ENCODE measurements around the gene TCTA. TPM values are rescaled to one million over a fixed set of nuclear protein-coding genes. Genes with fewer than 3 reads are reported as not detected.

Gene TCTA, protein sequence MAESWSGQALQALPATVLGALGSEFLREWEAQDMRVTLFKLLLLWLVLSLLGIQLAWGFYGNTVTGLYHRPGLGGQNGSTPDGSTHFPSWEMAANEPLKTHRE
- total RNA-seq (10 to 100 TPM; 24.9 to 34.5 (median 28.5) TPM), polyA plus RNA-seq (10 to 100 TPM; 42.2 to 48.3 TPM), total RNA-seq (32.6 reads per million, percentile 62 among the genes with 10 or more reads in this experiment)

GRCh38 chr3:49411968-49412631 lies at the start of gene TCTA, which contains the start of gene RHOA:
Gene TCTA (plus strand): TSS chr3:49412423. CDS start chr3:49412427, 4 bp downstream.
Gene RHOA (minus strand): TSS chr3:49411976. CDS start chr3:49375589, 36,387 bp downstream.
- Histone ChIP-seq H3K27me3 (ENCODE audit: control insufficient read depth in 2 of 2, insufficient read depth in 2 of 2, low read length in 2 of 2) (no peaks in the 10 kb centered on the region), H3K4me1 (ENCODE audit: control insufficient read depth in 2 of 2, insufficient read depth in 2 of 2, low read length in 2 of 2) (peaks cover 61 to 65% of the 10 kb centered on the region in 2 donors), H3K27ac (ENCODE audit: low read depth, low read length) (peak within 1 kb of the TSS; percentile 96), H3K36me3 (ENCODE audit: control insufficient read depth in 2 of 3, insufficient read depth in 3 of 3, low read length in 3 of 3) (peaks cover 0 to 8% (median 0%) of the 10 kb centered on the region in 3 experiments), H3K4me3 (ENCODE audit: low read length) (peak within 1 kb of the TSS; percentile 86), H3K9me3 (ENCODE audit: control insufficient read depth in 2 of 3, low read length in 3 of 3) (no peaks in the 10 kb centered on the region)
- intact Hi-C loops (cut with micrococcal nuclease): loop anchor here (1.0 to 10.0 kb wide), 15 partner anchors 17 to 1630 kb away; partner anchors contain the start of genes DAG1 (in 2 of the 2), GPX1 (in 2 of the 2), NICN1 (in 2 of the 2) and QRICH1 (in 2 of the 2)
- Mint-ChIP-seq H3K4me1 (peaks cover 51 to 82% (median 71%) of the 10 kb centered on the region in 7 donors), H3K27ac (peak within 1 kb of the TSS; percentile 88 to 97 (median 95)), H3K36me3 (peaks cover 0 to 37% (median 0%) of the 10 kb centered on the region in 5 donors), H3K4me3 (peak within 1 kb of the TSS; percentile 82 to 97 (median 94)), H3K9me3 (no peaks in the 10 kb centered on the region), H3K27me3 (peaks cover 0 to 2% (median 0%) of the 10 kb centered on the region in 5 donors)
- DNase-seq: peak; percentile 94 to 100 (median 99)
- ChIA-PET CTCF (interaction anchor here (1.0 to 2.0 kb wide), 2 partner anchors 59 to 72 kb away, joined by 3 to 11 read pairs; partner anchors contain the start of gene USP4), POLR2A (interaction anchor here (0.6 to 3.9 kb wide), 17 partner anchors 9 to 420 kb away, joined by 3 to 71 read pairs (median 6); partner anchors contain the start of genes DAG1, NICN1, QRICH1 and USP4)
- ATAC-seq: peak; percentile 90

DNA sequence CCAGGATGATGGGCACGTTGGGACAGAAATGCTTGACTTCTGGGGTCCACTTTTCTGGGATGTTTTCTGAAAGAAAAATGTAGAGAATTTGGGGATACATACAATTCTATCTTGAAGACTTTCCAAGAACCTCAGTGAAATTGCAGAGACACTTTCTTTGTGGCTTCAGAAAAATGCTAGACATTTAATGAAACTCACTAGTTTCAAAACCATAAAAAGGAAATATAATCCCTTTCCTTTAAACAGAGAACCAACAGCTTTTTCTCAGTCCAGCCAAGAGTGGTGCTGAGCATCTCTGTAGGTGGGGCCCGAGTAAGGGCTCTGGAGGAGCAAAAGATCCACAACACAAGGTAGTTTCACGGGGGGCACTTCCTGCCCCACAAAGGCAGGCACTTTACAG lies 49.7 kb upstream of the TCTA start:
- Histone ChIP-seq H3K27ac (ENCODE audit: low read depth, low read length) (no peak overlapping the region), H3K4me3 (ENCODE audit: low read length) (no peak overlapping the region), H3K36me3 (ENCODE audit: control insufficient read depth in 2 of 3, insufficient read depth in 3 of 3, low read length in 3 of 3) (peaks cover 5 to 73% (median 22%) of the 10 kb centered on the region in 3 experiments), H3K4me1 (ENCODE audit: control insufficient read depth in 2 of 2, insufficient read depth in 2 of 2, low read length in 2 of 2) (peaks cover 9 to 10% of the 10 kb centered on the region in 2 donors), H3K9me3 (ENCODE audit: control insufficient read depth in 2 of 3, low read length in 3 of 3) (no peaks in the 10 kb centered on the region), H3K27me3 (ENCODE audit: control insufficient read depth in 2 of 2, insufficient read depth in 2 of 2, low read length in 2 of 2) (no peaks in the 10 kb centered on the region)
- DNase-seq (no peak), ATAC-seq (no peak)
- Mint-ChIP-seq H3K27me3 (no peaks in the 10 kb centered on the region), H3K27ac (peak overlapping the region in 7 of 9 donors; percentile 22 to 87 (median 70)), H3K4me1 (peaks cover 4 to 26% (median 9%) of the 10 kb centered on the region in 7 donors), H3K4me3 (no peak overlapping the region), H3K9me3 (no peaks in the 10 kb centered on the region), H3K36me3 (peaks cover 3 to 36% (median 17%) of the 10 kb centered on the region in 5 donors)
- ChIA-PET CTCF (interaction anchor here (1.0 kb wide), 1 partner anchor 22 kb away, joined by 3 read pairs; no protein-coding TSS in a partner anchor), POLR2A (interaction anchor here (1.2 to 2.3 kb wide), 2 partner anchors 9 to 22 kb away, joined by 5 to 8 read pairs; partner anchors contain the start of gene USP4)
- intact Hi-C loops (cut with micrococcal nuclease): no loop called here

- intact Hi-C loops (cut with micrococcal nuclease): no loop called here
These were observed 41.5 kb upstream of the TCTA start for GRCh38 chr3:49370585-49371290.

GRCh38 chr3:49371946-49372345 lies 40.3 kb upstream of the TCTA start:
- intact Hi-C loops (cut with micrococcal nuclease): no loop called here
- no peak for ATAC-seq
- Histone ChIP-seq H3K27me3 (ENCODE audit: control insufficient read depth in 2 of 2, insufficient read depth in 2 of 2, low read length in 2 of 2) (no peaks in the 10 kb centered on the region), H3K4me3 (ENCODE audit: low read length) (no peak overlapping the region), H3K27ac (ENCODE audit: low read depth, low read length) (no peak overlapping the region), H3K36me3 (ENCODE audit: control insufficient read depth in 2 of 3, insufficient read depth in 3 of 3, low read length in 3 of 3) (peaks cover 3 to 74% (median 21%) of the 10 kb centered on the region in 3 experiments), H3K4me1 (ENCODE audit: control insufficient read depth in 2 of 2, insufficient read depth in 2 of 2, low read length in 2 of 2) (no peaks in the 10 kb centered on the region), H3K9me3 (ENCODE audit: control insufficient read depth in 2 of 3, low read length in 3 of 3) (no peaks in the 10 kb centered on the region)
- H3K4me1 Mint-ChIP-seq: peaks cover 3 to 41% (median 23%) of the 10 kb centered on the region in 7 donors
- no peaks in the 10 kb centered on the region for H3K27me3 Mint-ChIP-seq
- no peak overlapping the region for H3K4me3 Mint-ChIP-seq
- peaks cover 0 to 43% (median 22%) of the 10 kb centered on the region in 5 donors for H3K36me3 Mint-ChIP-seq
- H3K9me3 Mint-ChIP-seq: no peaks in the 10 kb centered on the region
- ChIA-PET CTCF (no interaction called here), POLR2A (no interaction called here)
- no peak for DNase-seq
- H3K27ac Mint-ChIP-seq: peak overlapping the region in 2 of 9 donors; percentile 58 to 86

More at GRCh38 chr3:49370585-49371290, 41.5 kb upstream of the TCTA start:
- Mint-ChIP-seq H3K4me3 (no peak overlapping the region), H3K27me3 (no peaks in the 10 kb centered on the region), H3K4me1 (peaks cover 0 to 33% (median 21%) of the 10 kb centered on the region in 7 donors), H3K9me3 (no peaks in the 10 kb centered on the region), H3K36me3 (peaks cover 0 to 52% (median 25%) of the 10 kb centered on the region in 5 donors), H3K27ac (peak overlapping the region in 8 of 9 donors; percentile 2 to 67 (median 57))
- no peaks in the 10 kb centered on the region for H3K4me1 ChIP-seq (ENCODE audit: control insufficient read depth in 2 of 2, insufficient read depth in 2 of 2, low read length in 2 of 2)
- H3K36me3 ChIP-seq (ENCODE audit: control insufficient read depth in 2 of 3, insufficient read depth in 3 of 3, low read length in 3 of 3): peaks cover 3 to 83% (median 21%) of the 10 kb centered on the region in 3 experiments
- ChIA-PET POLR2A (interaction anchor here (0.7 kb wide), 1 partner anchor 958 kb away, joined by 4 read pairs; no protein-coding TSS in a partner anchor), CTCF (no interaction called here)
- DNase-seq: no peak
- no peak overlapping the region for H3K4me3 ChIP-seq (ENCODE audit: low read length)
- no peak for ATAC-seq
- H3K27me3 ChIP-seq (ENCODE audit: control insufficient read depth in 2 of 2, insufficient read depth in 2 of 2, low read length in 2 of 2): no peaks in the 10 kb centered on the region
- H3K27ac ChIP-seq (ENCODE audit: low read depth, low read length): no peak overlapping the region
- no peaks in the 10 kb centered on the region for H3K9me3 ChIP-seq (ENCODE audit: control insufficient read depth in 2 of 3, low read length in 3 of 3)

- no peaks in the 10 kb centered on the region for H3K9me3 ChIP-seq (ENCODE audit: control insufficient read depth in 2 of 3, low read length in 3 of 3)
- no peak overlapping the region for H3K4me3 ChIP-seq (ENCODE audit: low read length)
- POLR2A ChIA-PET: interaction anchor here (0.6 kb wide), 1 partner anchor 1014 kb away, joined by 3 read pairs; no protein-coding TSS in a partner anchor
- peak; percentile 59 for ATAC-seq
- CTCF ChIA-PET: no interaction called here
- H3K4me1 ChIP-seq (ENCODE audit: control insufficient read depth in 2 of 2, insufficient read depth in 2 of 2, low read length in 2 of 2): peaks cover 6 to 11% of the 10 kb centered on the region in 2 donors
- H3K36me3 Mint-ChIP-seq: peaks cover 0 to 26% (median 15%) of the 10 kb centered on the region in 5 donors
- no peaks in the 10 kb centered on the region for H3K27me3 ChIP-seq (ENCODE audit: control insufficient read depth in 2 of 2, insufficient read depth in 2 of 2, low read length in 2 of 2)
- no peak overlapping the region for H3K27ac ChIP-seq (ENCODE audit: low read depth, low read length)
- H3K9me3 Mint-ChIP-seq: no peaks in the 10 kb centered on the region
- peaks cover 21 to 63% (median 48%) of the 10 kb centered on the region in 7 donors for H3K4me1 Mint-ChIP-seq
- peak overlapping the region in 8 of 9 donors; percentile 24 to 83 (median 44) for H3K27ac Mint-ChIP-seq
- no peaks in the 10 kb centered on the region for H3K27me3 Mint-ChIP-seq
- H3K4me3 Mint-ChIP-seq: peak overlapping the region in 2 of 10 donors; percentile 4 to 21
- intact Hi-C loops (cut with micrococcal nuclease): no loop called here
- H3K36me3 ChIP-seq (ENCODE audit: control insufficient read depth in 2 of 3, insufficient read depth in 3 of 3, low read length in 3 of 3): peaks cover 3 to 35% (median 18%) of the 10 kb centered on the region in 3 experiments
- peak in 2 of 9 donors; percentile 34 to 48 for DNase-seq
These were observed 34.7 kb upstream of the TCTA start for GRCh38 chr3:49377483-49377882.

Data from naive thymus-derived CD4-positive, alpha-beta T cell (primary cell).